OCI-LY3 (cell line): ENCODE results near the gene MT1G.
"Not testable (repeated sequence)": the region's sequence is repeated elsewhere in the genome, so short reads cannot be mapped to it uniquely, and the experiment has no call there.

Experiments used
- H2AFZ ChIP-seq: fragments of 200-600, 300-600 bp; shearing (Covaris generic); 2 replicates; pipeline ENCODE4 v1.6.0; 2014; ENCODE audit warnings: antibody characterized with exemption, low read depth, low read length
- H3K27ac ChIP-seq: fragments of 200-600, 300-600 bp; sonication (generic); 2 replicates; pipeline ENCODE4 v1.5.1; 2014; ENCODE audit warnings: mild to moderate bottlenecking, low read length, moderate library complexity, mixed read lengths
- H3K27me3 ChIP-seq: fragments of 200-600, 300-600 bp; sonication (generic); 2 replicates; pipeline ENCODE4 v1.6.1; 2014; ENCODE audit warnings: low read depth, low read length, mixed read lengths
- H3K36me3 ChIP-seq: fragments of 200-600, 300-600 bp; sonication (generic); replicated peaks from 2 replicates; pipeline ENCODE3; 2014; ENCODE audit warnings: low read depth, low read length, mixed read lengths
- H3K4me1 ChIP-seq: fragments of 300-600, 200-600 bp; sonication (generic); 2 replicates; pipeline ENCODE4 v1.6.1; 2014; ENCODE audit warnings: low read length, mixed read lengths
- H3K4me2 ChIP-seq: fragments of 200-600, 300-600 bp; sonication (generic); 2 replicates; pipeline ENCODE4 v1.6.1; 2014; ENCODE audit warnings: low read length, mixed read lengths
- H3K4me3 ChIP-seq: fragments of 300-600, 200-600 bp; sonication (generic); 2 replicates; pipeline ENCODE4 v1.5.1; 2014; ENCODE audit warnings: antibody characterized with exemption, mild to moderate bottlenecking, low read length, moderate library complexity
- H3K79me2 ChIP-seq: fragments of 300-600, 200-600 bp; shearing (Covaris generic); 2 replicates; pipeline ENCODE4 v1.6.1; 2014; ENCODE audit warnings: mild to moderate bottlenecking, low read length, mixed read lengths
- H3K9ac ChIP-seq: fragments of 300-600, 200-600 bp; shearing (Covaris generic); 2 replicates; pipeline ENCODE4 v1.6.0; 2014; ENCODE audit warnings: mild to moderate bottlenecking, low read length, moderate library complexity
- H3K9me3 ChIP-seq: fragments of 200-600, 300-600 bp; shearing (Covaris generic); 2 replicates; pipeline ENCODE4 v1.6.1; 2014; ENCODE audit warnings: low read length, mixed read lengths; ENCODE audit not compliant: insufficient read depth
- H4K20me1 ChIP-seq: fragments of 200-600, 300-600 bp; sonication (generic); 2 replicates; pipeline ENCODE4 v1.6.1; 2016; ENCODE audit warnings: low read length, mixed read lengths; ENCODE audit not compliant: insufficient read depth
- EZH2phosphoT487 ChIP-seq: fragments of 200-600 bp; shearing (Covaris generic); IDR thresholded peaks from 2 replicates; pipeline ENCODE4 v1.6.1; 2018; ENCODE audit warnings: antibody characterized with exemption, mixed run types, low read depth
- TF ChIP-seq, protein P1 (sequence below): fragments of 200-600, 300-600 bp; sonication (generic); IDR thresholded peaks from 2 replicates; pipeline ENCODE4 v1.5.1; 2014; ENCODE audit warnings: antibody characterized with exemption, low read length, low read depth

MT1G gene

DNA sequence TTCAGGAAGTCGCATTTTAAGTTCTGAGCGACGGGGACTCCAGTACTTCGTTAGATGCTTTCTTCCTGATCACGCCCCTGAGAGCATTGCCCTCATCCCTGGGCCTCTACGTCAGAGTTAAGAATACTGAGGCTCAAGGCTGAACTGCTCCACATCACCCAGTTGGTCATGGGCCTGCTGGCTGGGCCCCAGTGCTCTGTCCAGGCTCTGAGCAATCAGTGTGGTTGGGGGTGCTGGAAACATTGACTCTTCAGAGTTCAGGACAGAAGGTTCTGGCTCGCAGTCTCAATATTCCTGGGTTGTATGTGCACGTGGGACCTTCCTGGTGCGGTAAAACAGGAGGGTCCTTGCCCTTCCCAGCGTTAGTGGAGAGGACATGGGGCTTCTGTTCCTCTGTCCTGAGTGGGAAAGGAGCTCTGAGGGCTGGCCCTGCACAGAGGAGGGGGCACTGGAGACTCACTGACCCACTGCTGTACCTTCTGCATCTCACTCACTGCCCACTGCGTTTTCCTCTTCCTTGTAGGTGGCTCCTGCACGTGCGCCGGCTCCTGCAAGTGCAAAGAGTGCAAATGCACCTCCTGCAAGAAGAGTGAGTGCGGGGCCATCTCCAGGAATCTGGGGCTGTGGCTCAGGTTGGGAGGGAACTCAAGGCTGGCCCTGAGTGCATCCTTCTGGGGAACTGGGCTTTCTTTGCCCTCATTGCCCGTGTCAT lies 41.8 kb downstream of the MT1G start:
- Histone ChIP-seq H3K9ac (peak overlapping the region; percentile 53), H3K27me3 (peaks cover 12% of the 10 kb centered on the region), H3K27ac (no peak overlapping the region), H3K79me2 (no peaks in the 10 kb centered on the region), H4K20me1 (no peaks in the 10 kb centered on the region), H2AFZ (peak overlapping the region; percentile 58; the same call in 1 of the 2 replicates), H3K9me3 (no peaks in the 10 kb centered on the region), H3K4me3 (peak overlapping the region; percentile 80), H3K4me2 (peak overlapping the region; percentile 71), H3K4me1 (peaks cover 24% of the 10 kb centered on the region), H3K36me3 (no peaks in the 10 kb centered on the region)
- TF ChIP-seq, protein P1, sequence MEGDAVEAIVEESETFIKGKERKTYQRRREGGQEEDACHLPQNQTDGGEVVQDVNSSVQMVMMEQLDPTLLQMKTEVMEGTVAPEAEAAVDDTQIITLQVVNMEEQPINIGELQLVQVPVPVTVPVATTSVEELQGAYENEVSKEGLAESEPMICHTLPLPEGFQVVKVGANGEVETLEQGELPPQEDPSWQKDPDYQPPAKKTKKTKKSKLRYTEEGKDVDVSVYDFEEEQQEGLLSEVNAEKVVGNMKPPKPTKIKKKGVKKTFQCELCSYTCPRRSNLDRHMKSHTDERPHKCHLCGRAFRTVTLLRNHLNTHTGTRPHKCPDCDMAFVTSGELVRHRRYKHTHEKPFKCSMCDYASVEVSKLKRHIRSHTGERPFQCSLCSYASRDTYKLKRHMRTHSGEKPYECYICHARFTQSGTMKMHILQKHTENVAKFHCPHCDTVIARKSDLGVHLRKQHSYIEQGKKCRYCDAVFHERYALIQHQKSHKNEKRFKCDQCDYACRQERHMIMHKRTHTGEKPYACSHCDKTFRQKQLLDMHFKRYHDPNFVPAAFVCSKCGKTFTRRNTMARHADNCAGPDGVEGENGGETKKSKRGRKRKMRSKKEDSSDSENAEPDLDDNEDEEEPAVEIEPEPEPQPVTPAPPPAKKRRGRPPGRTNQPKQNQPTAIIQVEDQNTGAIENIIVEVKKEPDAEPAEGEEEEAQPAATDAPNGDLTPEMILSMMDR = no peak
- no peak for TF ChIP-seq EZH2phosphoT487

DNA sequence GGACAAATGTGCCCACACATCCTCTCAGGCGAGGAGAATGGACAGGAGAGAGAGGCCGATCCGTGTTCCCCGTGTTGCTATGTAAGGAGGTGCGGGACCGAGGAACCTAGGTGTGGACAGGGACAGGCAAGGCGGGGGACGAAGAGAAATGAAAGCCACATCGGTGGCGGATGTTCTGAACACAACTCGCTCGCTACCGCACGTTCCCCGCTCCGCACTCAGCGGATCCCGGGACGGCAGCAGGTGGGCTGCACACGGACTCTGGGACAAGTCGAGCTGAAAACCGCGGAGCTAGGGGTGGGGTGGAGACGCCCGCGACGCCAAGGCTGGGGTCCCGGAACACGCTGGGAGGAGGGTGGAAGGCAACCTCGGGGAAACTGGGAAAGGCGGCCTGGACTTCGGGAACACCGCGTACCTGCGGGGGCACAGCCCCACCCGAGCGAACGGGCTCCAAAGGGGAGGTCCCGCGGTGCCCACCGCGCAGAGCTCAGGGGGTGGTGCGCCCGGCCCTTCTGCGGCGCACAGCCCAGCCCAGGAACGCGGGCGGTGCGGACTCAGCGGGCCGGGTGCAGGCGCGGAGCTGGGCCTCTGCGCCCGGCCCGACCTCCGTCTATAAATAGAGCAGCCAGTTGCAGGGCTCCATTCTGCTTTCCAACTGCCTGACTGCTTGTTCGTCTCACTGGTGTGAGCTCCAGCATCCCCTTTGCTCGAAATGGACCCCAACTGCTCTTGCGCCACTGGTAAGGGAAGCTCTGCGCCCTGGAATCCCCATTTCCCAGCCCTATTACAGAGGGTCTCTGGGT lies 42.5 kb downstream of the MT1G start, which contains the start of gene MT1E:
Gene MT1E (plus strand): TSS at position 642 of the 803 bp plus-strand sequence. CDS start 71 bp downstream, at position 713.
- H3K9ac ChIP-seq = peak within 1 kb of the TSS; percentile 53
- H3K27me3 ChIP-seq = peaks cover 12% of the 10 kb centered on the region
- peak within 1 kb of the TSS; percentile 58; the same call in 1 of the 2 replicates for H2AFZ ChIP-seq
- no peaks in the 10 kb centered on the region for H3K79me2 ChIP-seq
- peak within 1 kb of the TSS; percentile 80 for H3K4me3 ChIP-seq
- no peaks in the 10 kb centered on the region for H4K20me1 ChIP-seq
- H3K27ac ChIP-seq = no peak within 1 kb of the TSS
- TF ChIP-seq, protein P1 = no peak
- no peak for TF ChIP-seq EZH2phosphoT487
- peaks cover 18% of the 10 kb centered on the region for H3K4me1 ChIP-seq
- H3K9me3 ChIP-seq = no peaks in the 10 kb centered on the region
- peak within 1 kb of the TSS; percentile 71 for H3K4me2 ChIP-seq
- no peaks in the 10 kb centered on the region for H3K36me3 ChIP-seq

DNA sequence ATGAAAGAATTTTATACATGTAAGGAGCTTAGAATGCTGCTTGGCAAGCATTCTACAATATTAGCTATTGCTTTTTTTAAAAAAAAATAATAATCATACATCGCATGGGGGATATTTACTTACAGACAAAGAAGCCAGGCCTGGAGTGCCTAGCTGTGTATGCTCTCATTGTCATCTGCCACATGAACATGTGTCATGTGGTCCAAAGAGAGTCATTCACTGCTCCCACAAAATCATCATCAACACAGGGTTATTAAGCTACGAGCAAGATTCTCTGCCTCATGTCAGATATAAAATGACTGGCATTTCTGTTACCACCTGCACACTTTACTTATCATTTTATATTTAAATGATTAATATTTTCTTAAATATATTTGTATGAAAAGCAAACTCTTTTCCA lies 44.2 kb downstream of the MT1G start:
- Histone ChIP-seq H3K9ac (no peak overlapping the region), H3K27ac (no peak overlapping the region), H3K79me2 (no peaks in the 10 kb centered on the region), H3K4me2 (no peak overlapping the region), H2AFZ (no peak overlapping the region), H3K36me3 (no peaks in the 10 kb centered on the region), H3K4me3 (no peak overlapping the region), H3K27me3 (peaks cover 15% of the 10 kb centered on the region), H4K20me1 (no peaks in the 10 kb centered on the region), H3K4me1 (peaks cover under 1% of the 10 kb centered on the region; the same call in 1 of the 2 replicates), H3K9me3 (no peaks in the 10 kb centered on the region)
- TF ChIP-seq, protein P1 = no peak
- no peak for TF ChIP-seq EZH2phosphoT487

DNA sequence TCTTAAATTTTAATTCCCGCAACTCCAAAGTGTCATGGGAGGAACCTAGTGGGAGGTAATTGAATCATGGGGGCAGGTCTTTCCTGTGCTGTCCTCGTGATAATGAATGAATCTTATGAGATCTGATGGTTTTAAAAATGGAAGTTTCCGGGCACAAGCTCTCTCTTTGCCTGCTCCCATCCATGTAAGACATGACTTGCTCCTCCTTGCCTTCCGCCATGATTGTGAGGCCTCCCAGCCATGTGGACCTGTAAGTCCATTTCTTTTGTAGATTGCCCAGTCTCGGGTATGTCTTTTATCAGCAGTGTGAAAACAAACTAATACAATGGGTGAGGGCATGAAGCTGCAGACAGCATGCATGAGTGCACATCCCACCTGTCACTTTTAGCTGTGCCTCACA lies 44.7 kb downstream of the MT1G start:
- not testable (repeated sequence) for H3K79me2 ChIP-seq, H2AFZ ChIP-seq, H3K27ac ChIP-seq, H4K20me1 ChIP-seq, H3K36me3 ChIP-seq, H3K9me3 ChIP-seq, H3K4me1 ChIP-seq, H3K4me2 ChIP-seq, H3K4me3 ChIP-seq, H3K9ac ChIP-seq
- peaks cover 17% of the 10 kb centered on the region for H3K27me3 ChIP-seq

DNA sequence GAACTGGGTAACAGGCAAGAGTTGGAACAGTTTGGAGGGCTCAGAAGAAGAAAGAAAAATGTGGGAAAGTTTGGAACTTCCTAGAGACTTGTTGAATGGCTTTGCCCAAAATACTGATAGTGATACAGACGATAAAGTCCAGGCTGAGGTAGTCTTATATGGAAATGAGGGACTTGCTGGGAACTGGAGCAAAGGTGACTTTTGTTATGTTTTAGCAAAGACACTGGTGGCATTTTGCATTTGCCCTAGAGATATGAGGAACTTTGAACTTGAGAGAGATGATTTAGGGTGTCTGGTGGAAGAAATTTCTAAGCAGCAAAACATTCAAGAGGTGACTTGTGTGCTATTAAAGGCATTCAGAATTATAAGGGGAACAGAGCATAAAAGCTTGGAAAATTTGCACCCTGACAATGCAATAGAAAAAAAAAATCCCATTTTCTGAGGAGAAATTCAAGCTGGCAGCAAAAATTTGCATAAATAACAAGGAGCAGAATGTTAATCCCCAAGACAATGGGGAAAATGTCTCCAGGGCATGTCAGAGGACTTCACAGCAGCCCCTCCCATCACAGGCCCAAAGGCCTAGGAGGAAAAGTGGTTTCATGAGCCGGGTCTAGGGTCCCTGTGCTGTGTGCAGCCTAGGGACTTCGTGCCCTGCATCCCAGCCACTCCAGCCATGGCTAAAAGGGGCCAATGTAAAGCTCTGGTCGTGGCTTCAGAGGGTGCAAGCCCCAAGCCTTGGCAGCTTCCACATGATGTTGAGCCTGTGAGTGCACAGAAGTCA lies 46.0 kb downstream of the MT1G start:
- H2AFZ ChIP-seq, H3K36me3 ChIP-seq, H3K4me2 ChIP-seq, H3K9ac ChIP-seq, H3K79me2 ChIP-seq, H4K20me1 ChIP-seq, H3K27ac ChIP-seq, H3K4me1 ChIP-seq, H3K4me3 ChIP-seq, H3K9me3 ChIP-seq: not testable (repeated sequence)
- H3K27me3 ChIP-seq = peaks cover 21% of the 10 kb centered on the region
